HepG2 (cell line): ENCODE results near the gene KMT2A. TPM values are rescaled to one million over a fixed set of nuclear protein-coding genes. Genes with fewer than 3 reads are reported as not detected.

Experiments
- CREM ChIP-seq, 2 experiments: sonication (generic) in 1 of 2; formaldehyde crosslinking in 1 of 2; IDR thresholded peaks; 2 replicates each; pipeline versions ENCODE4 v1.4.0 to v1.6.1; 2016 to 2020; ENCODE audit warnings: antibody characterized with exemption in 1 of 2, mild to moderate bottlenecking in 1 of 2, missing genetic modification reagents in 1 of 2
- DNMT1 ChIP-seq: sonication (generic); formaldehyde crosslinking; IDR thresholded peaks from 2 replicates; pipeline ENCODE4 v1.5.1; 2020; ENCODE audit warnings: mild to moderate bottlenecking, missing genetic modification reagents
- DR1 ChIP-seq: sonication (generic); formaldehyde crosslinking; IDR thresholded peaks from 2 replicates; pipeline ENCODE4 v1.8.0; 2021; ENCODE audit warnings: mild to moderate bottlenecking, missing genetic modification reagents, inconsistent platforms
- ETV5 ChIP-seq: IDR thresholded peaks from 2 replicates; pipeline ENCODE4 v1.6.1; 2018; ENCODE audit warnings: missing biosample characterization, missing genetic modification reagents, inconsistent platforms, borderline replicate concordance
- FOXP1 ChIP-seq, 2 experiments: fragments of 450-650 bp in 1 of 2; IDR thresholded peaks; 2 replicates each; pipeline ENCODE4 v1.6.1; 2017 to 2018; ENCODE audit warnings: antibody characterized with exemption in 1 of 2
- IRF2 ChIP-seq: IDR thresholded peaks from 2 replicates; pipeline ENCODE4 v1.6.1; 2018; ENCODE audit warnings: missing genetic modification reagents, missing compliant biosample characterization
- MEIS1 ChIP-seq: sonication (generic); formaldehyde crosslinking; IDR thresholded peaks from 2 replicates; pipeline ENCODE4 v1.9.0; 2021; ENCODE audit warnings: mild to moderate bottlenecking, missing genetic modification reagents, moderate library complexity, borderline replicate concordance
- RAD21 ChIP-seq: fragments of 450-650 bp; formaldehyde crosslinking; IDR thresholded peaks from 2 replicates; pipeline ENCODE4 v1.5.0; 2020; ENCODE audit warnings: mild to moderate bottlenecking
- REPIN1 ChIP-seq: sonication (generic); formaldehyde crosslinking; IDR thresholded peaks from 2 replicates; pipeline ENCODE4 v1.8.0; 2022; ENCODE audit warnings: missing genetic modification reagents, low read depth, mild to moderate bottlenecking, borderline replicate concordance
- SALL2 ChIP-seq: sonication (generic); formaldehyde crosslinking; IDR thresholded peaks from 2 replicates; pipeline ENCODE4 v1.8.1; 2023; ENCODE audit warnings: mild to moderate bottlenecking, missing genetic modification reagents, inconsistent platforms
- SETDB1 ChIP-seq: sonication (generic); formaldehyde crosslinking; IDR thresholded peaks from 2 replicates; pipeline ENCODE4 v1.5.1; 2020; ENCODE audit warnings: missing genetic modification reagents, mild to moderate bottlenecking, borderline replicate concordance
- SKI ChIP-seq: fragments of 450-650 bp; IDR thresholded peaks from one replicate; pipeline ENCODE4 v1.6.1; 2018; ENCODE audit warnings: mild to moderate bottlenecking; ENCODE audit not compliant: partially characterized antibody
- SMARCC2 ChIP-seq: fragments of 450-650 bp; IDR thresholded peaks from 2 replicates; pipeline ENCODE4 v1.6.1; 2017; ENCODE audit warnings: antibody characterized with exemption, mild to moderate bottlenecking
- TFE3 ChIP-seq: IDR thresholded peaks from 2 replicates; pipeline ENCODE4 v1.6.1; 2016
- TMF1 ChIP-seq: sonication (generic); formaldehyde crosslinking; IDR thresholded peaks from 2 replicates; pipeline ENCODE4 v1.8.1; 2022; ENCODE audit warnings: low read depth, missing genetic modification reagents
- YY1 ChIP-seq: IDR thresholded peaks from 2 replicates; pipeline ENCODE4 v1.6.1; 2011; ENCODE audit warnings: low read length, low read depth, moderate library complexity, mild to moderate bottlenecking; ENCODE audit not compliant: insufficient read depth, insufficient replicate concordance
- ZBTB2 ChIP-seq: sonication (generic); formaldehyde crosslinking; IDR thresholded peaks from 2 replicates; pipeline ENCODE4 v1.8.0; 2022; ENCODE audit warnings: low read depth, missing genetic modification reagents
- ZFP1 ChIP-seq: IDR thresholded peaks from 2 replicates; pipeline ENCODE4 v1.6.1; 2016
- ZNF224 ChIP-seq: sonication (generic); formaldehyde crosslinking; IDR thresholded peaks from 2 replicates; pipeline ENCODE4 v1.5.0; 2020; ENCODE audit warnings: mild to moderate bottlenecking, missing genetic modification reagents
- ZNF343 ChIP-seq: sonication (generic); formaldehyde crosslinking; IDR thresholded peaks from 2 replicates; pipeline ENCODE4 v1.4.0; 2020; ENCODE audit warnings: mild to moderate bottlenecking, missing genetic modification reagents
- ZNF598 ChIP-seq: sonication (generic); formaldehyde crosslinking; IDR thresholded peaks from 2 replicates; pipeline ENCODE4 v1.5.1; 2020; ENCODE audit warnings: mild to moderate bottlenecking, missing genetic modification reagents, borderline replicate concordance
- ZSCAN21 ChIP-seq: sonication (generic); formaldehyde crosslinking; IDR thresholded peaks from 2 replicates; pipeline ENCODE4 v1.8.0; 2022; ENCODE audit warnings: mild to moderate bottlenecking, missing genetic modification reagents, moderate library complexity, borderline replicate concordance
- ZUFSP ChIP-seq: sonication (generic); formaldehyde crosslinking; IDR thresholded peaks from 2 replicates; pipeline ENCODE4 v1.9.0; 2021; ENCODE audit warnings: missing genetic modification reagents, mild to moderate bottlenecking, borderline replicate concordance
- polyA plus RNA-seq, 8 experiments: library from polyadenylated mRNA; depleted of rRNA in 3 of 8; stranded (reverse) in 7 of 8; unstranded in 1 of 8; fragments of >200 nt; fragmentation: Illumina TruSeq in 4 of 8; extraction: Trizol in 4 of 8; gene quantifications; 2 replicates each; pipeline versions ENCODE4 v1.2.1 to v1.2.3, GENCODE V29; 2011 to 2016; ENCODE audit warnings: low read depth in 4 of 8, missing spikeins in 1 of 8, mixed read lengths in 1 of 8; ENCODE audit not compliant: insufficient read depth in 1 of 8
- total RNA-seq, 5 experiments: library from RNA; depleted of rRNA; stranded (reverse); fragments of >200 nt; fragmentation: Illumina TruSeq; extraction: Trizol; gene quantifications; 2 replicates each; pipeline ENCODE4 v1.2.3, GENCODE V29; 2016; ENCODE audit warnings: low read depth in 1 of 5
- TF ChIP-seq, protein P1 (sequence below): sonication (generic); formaldehyde crosslinking; IDR thresholded peaks from 2 replicates; pipeline ENCODE4 v1.8.1; 2022; ENCODE audit warnings: mild to moderate bottlenecking, missing genetic modification reagents

The KMT2A gene
- total and polyA plus RNA-seq, 2 of the 13 experiments (the other 11 are each of a cell fraction or from before 2014, with no cell fraction given), result 12.4 to 20.0 TPM

GRCh38 chr11:118435893-118436624, at the start of gene KMT2A (continued):
- TF ChIP-seq YY1 (peak; percentile 88), TFE3 (CRISPR knock-in tag) (peak; percentile 40; the same call in 1 of the 2 replicates), ZSCAN21 (CRISPR knock-in tag) (peak; percentile 71), FOXP1 (IDR thresholded peaks at IDR 0.05) (no peak), FOXP1 (CRISPR knock-in tag; IDR thresholded peaks at IDR 0.05) (0 out of 2 replicates have a peak, but pooled peaks have one; percentile 6), TMF1 (CRISPR knock-in tag) (no peak; the same call in 1 of the 2 replicates), MEIS1 (CRISPR knock-in tag) (no peak), ZUFSP (CRISPR knock-in tag) (no peak), SKI (peak; percentile 75), DR1 (CRISPR knock-in tag) (peak; percentile 29; the same call in 1 of the 2 replicates), ZNF343 (no peak), ZFP1 (CRISPR knock-in tag) (no peak; the same call in 1 of the 2 replicates), ZNF598 (CRISPR knock-in tag) (no peak), SETDB1 (CRISPR knock-in tag) (no peak), REPIN1 (no peak; the same call in 1 of the 2 replicates), ZBTB2 (CRISPR knock-in tag) (peak; percentile 92), SMARCC2 (no peak), CREM (IDR thresholded peaks at IDR 0.05) (peak; percentile 30; the same call in 1 of the 2 replicates), CREM (CRISPR knock-in tag; IDR thresholded peaks at IDR 0.05) (no peak), ZNF224 (CRISPR knock-in tag) (no peak), IRF2 (CRISPR knock-in tag) (no peak; the same call in 1 of the 2 replicates), SALL2 (peak; percentile 44; the same call in 1 of the 2 replicates), ETV5 (CRISPR knock-in tag) (peak; percentile 87), RAD21 (peak; percentile 48), DNMT1 (CRISPR knock-in tag) (no peak)
- TF ChIP-seq, protein P1, sequence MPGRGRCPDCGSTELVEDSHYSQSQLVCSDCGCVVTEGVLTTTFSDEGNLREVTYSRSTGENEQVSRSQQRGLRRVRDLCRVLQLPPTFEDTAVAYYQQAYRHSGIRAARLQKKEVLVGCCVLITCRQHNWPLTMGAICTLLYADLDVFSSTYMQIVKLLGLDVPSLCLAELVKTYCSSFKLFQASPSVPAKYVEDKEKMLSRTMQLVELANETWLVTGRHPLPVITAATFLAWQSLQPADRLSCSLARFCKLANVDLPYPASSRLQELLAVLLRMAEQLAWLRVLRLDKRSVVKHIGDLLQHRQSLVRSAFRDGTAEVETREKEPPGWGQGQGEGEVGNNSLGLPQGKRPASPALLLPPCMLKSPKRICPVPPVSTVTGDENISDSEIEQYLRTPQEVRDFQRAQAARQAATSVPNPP (CRISPR knock-in tag), result no peak
